Left cardiac atrium (tissue), 4 donors: ENCODE data around the gene C3orf18. TPM values are rescaled to one million over a fixed set of nuclear protein-coding genes. Genes with fewer than 3 reads are reported as not detected.

Source experiments
- ATAC-seq, 2 donors: fragments of 200-7000 bp; cut with Tn5 transposase; one replicate each; pipeline ENCODE4 v1.9.1; 2020; ENCODE audit warnings: mild to moderate bottlenecking in 2 of 2, moderate library complexity in 2 of 2
- DNase-seq: peaks from one replicate; pipeline ENCODE4 v3.0.0-alpha.2; 2020
- intact Hi-C, 2 donors: fragments of 100-400 bp; cut with DNase I; formaldehyde crosslinking; loops; one replicate each; pipeline versions ENCODE4 v1.14.1 to v1.15.1; 2022 to 2023
- long read RNA-seq: library from polyadenylated mRNA; unstranded; transcript quantifications from one replicate; pipeline ENCODE4 v2.0.0, GENCODE V29; 2021
- total RNA-seq, 2 donors: library from RNA; stranded (reverse); fragmentation: NEBNext Ultra II Directional; extraction: Animal tissue kit (Norgen Biotek cat#: 25700); gene quantifications; one replicate each; pipeline ENCODE4 v1.2.1, GENCODE V29; 2021
- donor health status: DM: no; HTN: yes; CAD: no.
- donor health status: DM: no; HTN: yes; CAD: no; lungs with severe emphysema.
- donor health status: DM: yes; HTN: yes; CAD: no.
- donor health status: Dilated cardiomyopathy.

Gene C3orf18
- 10 to 100 TPM; 29.7 to 32.3 TPM for total RNA-seq
- long read RNA-seq, transcript C3orf18-201 (6 exons, 2,655 nt), result minor isoform, 9 of 96 reads
- long read RNA-seq, transcript C3orf18-203 (5 exons, 2,486 nt), result minor isoform, 27 of 96 reads
- long read RNA-seq, transcript C3orf18-210 (4 exons, 788 nt), result major isoform, 37 of 96 reads
- long read RNA-seq, partial matches to known transcripts, result 2 of 96 reads
- long read RNA-seq, other reads (novel, unspliced or antisense), result 16 of 96 reads

GRCh38 chr3:50567386-50568167 lies at the start of gene C3orf18:
Gene C3orf18 (minus strand): TSS chr3:50567747. CDS start chr3:50565699, 2,048 bp downstream.
- intact Hi-C loops, result no loop called here
- DNase-seq (peak; percentile 95), ATAC-seq (peak; percentile 84 to 85)

DNA sequence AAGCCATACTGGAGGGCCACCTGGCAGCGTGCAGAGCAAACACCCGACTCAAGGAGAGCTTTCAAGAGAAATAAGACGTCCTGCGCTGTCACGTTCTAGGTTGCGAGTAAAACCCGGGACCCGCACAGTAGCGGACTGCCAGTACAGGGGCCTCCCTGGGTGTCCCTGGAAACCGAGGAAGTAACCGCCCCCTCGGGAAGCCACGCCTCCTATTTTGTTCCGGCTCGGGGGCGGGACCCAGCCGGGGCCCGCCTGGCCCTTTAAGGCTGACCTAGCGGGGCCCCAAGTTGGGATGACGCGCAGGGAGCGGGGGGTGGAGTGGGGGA lies 49.2 kb upstream of the C3orf18 start:
- ATAC-seq, result peak; percentile 84 to 85
- intact Hi-C loops, result loop anchor here (2.0 to 10.0 kb wide), 6 partner anchors 36 to 816 kb away; partner anchors contain the start of gene MANF (in 2 of the 2)

DNA sequence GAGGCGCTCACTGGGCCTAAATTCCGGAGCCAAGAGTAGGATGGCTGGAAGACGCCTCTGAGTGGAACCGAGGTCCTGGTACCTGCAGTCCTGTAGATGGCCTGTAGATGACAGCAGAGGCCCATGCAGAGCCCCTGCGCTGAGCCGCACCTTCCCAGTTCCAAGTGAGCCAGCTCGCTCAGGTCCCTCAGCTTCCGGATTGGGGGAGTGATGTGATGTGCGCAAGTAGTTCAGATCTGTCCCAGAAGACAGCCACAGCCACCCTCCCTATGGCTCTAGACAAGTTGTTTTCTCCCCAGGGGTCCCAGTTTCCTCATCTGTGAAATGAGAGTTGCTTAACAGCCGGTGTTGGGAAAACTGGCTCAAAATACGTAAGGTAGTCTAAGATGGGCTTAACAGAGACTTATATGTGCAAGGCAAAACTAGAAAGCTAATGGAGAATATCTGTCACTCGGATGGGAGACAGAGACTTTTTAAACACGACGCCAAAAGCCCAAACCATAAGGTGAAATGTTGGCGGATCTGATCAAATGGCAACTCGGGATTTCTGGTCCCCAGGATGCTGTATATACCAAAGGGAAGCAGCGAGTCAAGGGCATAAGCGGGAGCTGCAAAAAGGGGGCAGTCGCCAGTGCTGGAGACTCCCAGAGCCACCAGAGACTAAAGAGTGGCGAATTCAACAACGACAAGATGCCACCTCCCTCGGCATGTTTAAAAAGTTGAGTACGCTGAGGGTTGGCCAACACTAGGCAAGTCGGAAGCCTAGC lies 48.6 kb upstream of the C3orf18 start:
- intact Hi-C loops, result loop anchor here (2.0 to 10.0 kb wide), 6 partner anchors 37 to 816 kb away; partner anchors contain the start of gene MANF (in 2 of the 2)
- peak; percentile 38 to 58 for ATAC-seq
- DNase-seq, result peak; percentile 85

More for the DNA sequence above, 49.2 kb upstream of the C3orf18 start:
- peak; percentile 94 for DNase-seq

DNA sequence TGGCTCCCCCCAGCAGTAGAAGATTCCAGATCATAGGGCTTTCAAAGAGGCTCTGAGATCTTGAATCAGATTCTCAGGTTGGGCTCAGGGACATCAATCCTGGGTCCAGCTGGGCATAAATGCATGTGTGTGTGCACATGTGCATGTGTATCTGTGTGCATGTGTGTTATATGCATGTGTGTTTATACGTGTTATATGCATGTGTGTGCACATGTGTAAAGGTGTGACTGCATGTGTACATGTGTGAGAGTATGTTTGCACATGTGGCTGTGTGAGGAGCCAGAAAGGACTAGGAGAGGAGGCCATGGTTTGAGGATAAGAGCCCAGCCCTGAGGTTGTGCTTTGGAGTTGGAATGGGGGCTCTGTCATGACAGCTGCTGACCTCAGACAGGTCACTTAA lies 47.6 kb upstream of the C3orf18 start:
- DNase-seq, result no peak
- intact Hi-C loops, result loop anchor here (2.0 to 10.0 kb wide), 6 partner anchors 42 to 817 kb away; partner anchors contain the start of gene MANF (in 2 of the 2)
- ATAC-seq, result no peak

GRCh38 chr3:50612970-50613846 lies 45.7 kb upstream of the C3orf18 start:
- ATAC-seq (no peak), DNase-seq (no peak)
- intact Hi-C loops, result loop anchor here (1.0 to 10.0 kb wide), 3 partner anchors 41 to 772 kb away; partner anchors contain the start of genes MANF (in 1 of the 2) and ZMYND10 (in 1 of the 2)

DNA sequence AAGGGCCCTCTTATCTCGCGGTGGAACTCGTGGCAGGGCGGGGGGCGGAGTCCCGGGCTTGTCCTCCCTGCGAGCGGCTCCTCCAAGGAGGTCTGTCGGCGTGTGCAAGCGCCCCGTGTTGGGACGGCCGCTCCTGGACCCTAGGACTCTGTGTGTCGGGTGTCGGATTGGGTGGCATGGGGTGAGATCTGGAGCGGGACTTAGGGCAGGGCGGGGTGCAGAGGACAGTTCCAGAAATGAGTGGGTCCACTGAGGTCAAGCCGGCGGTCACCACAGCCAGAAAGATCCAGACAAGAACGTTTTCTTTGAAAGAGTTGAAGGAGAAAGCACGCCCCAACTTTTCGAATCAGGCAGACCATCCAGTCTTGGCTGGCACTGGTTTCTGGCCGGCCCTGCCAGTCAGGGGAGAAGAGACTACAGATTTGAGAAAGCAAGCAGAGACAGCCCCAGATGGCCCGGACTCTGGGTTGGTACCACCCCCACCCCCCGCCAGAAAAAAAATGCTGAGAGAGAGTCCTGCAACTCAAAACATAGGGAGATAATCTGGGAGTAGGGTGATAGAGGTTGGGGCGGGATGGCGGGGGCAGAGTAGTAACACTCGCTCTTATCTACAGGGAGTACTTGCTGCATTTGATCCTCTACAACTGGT lies 44.8 kb upstream of the C3orf18 start:
- DNase-seq (peak; percentile 48), ATAC-seq (no peak)
- intact Hi-C loops, result loop anchor here (5.0 to 10.0 kb wide), 2 partner anchors 265 to 772 kb away; partner anchors contain the start of genes MANF (in 1 of the 2) and ZMYND10 (in 1 of the 2)

GRCh38 chr3:50611464-50612233 lies 44.1 kb upstream of the C3orf18 start, which contains the start of gene CISH:
Gene CISH (minus strand): TSS chr3:50611774. CDS start chr3:50611650, 124 bp downstream.
- intact Hi-C loops, result loop anchor here (5.0 to 10.0 kb wide), 2 partner anchors 264 to 773 kb away; partner anchors contain the start of genes MANF (in 1 of the 2) and ZMYND10 (in 1 of the 2)
- ATAC-seq (peak; percentile 80 to 86), DNase-seq (peak; percentile 97)

GRCh38 chr3:50610992-50611463 lies 43.5 kb upstream of the C3orf18 start:
- ATAC-seq, result no peak
- peak; percentile 30 for DNase-seq
- intact Hi-C loops, result loop anchor here (5.0 to 10.0 kb wide), 2 partner anchors 264 to 774 kb away; partner anchors contain the start of genes MANF (in 1 of the 2) and ZMYND10 (in 1 of the 2)

DNA sequence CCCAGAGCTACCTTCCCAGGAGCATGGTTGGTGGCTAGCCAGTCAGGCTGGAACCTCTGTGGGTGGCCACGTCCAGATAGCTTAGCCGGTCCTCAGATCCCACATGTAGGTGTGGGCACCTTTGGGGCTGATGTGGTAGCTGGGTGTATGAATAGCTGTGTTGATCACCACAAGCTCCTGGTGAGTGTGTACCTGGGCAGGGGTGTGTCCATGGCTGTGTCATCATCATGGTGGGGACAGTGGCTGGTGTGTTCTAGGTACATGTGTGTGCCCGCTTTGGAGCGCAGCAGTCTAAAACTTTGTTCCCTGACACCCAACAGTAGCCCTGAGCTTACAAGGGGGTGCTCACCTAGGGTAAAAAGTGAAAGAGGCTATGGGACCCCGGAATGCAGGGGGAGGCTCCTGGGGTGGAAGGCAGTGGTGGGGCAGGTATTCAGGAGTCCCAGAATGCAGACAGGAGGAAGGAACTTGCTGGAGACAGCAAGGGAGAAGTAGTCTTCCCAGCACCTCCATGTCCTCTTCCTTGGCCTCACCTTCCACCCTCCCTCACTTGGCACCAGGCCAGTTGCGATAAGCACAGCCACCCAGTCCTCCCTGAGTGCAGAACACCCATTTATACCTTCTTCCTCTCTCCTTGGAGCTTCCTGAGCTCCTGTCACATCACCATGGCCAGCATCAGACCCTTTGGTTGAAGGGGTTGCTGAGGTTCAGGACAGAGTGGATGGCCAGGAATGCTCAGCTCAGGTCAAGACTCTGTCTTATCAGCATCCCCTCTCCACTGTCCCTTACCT lies 42.8 kb upstream of the C3orf18 start:
- intact Hi-C loops, result loop anchor here (5.0 to 10.0 kb wide), 2 partner anchors 263 to 774 kb away; partner anchors contain the start of genes MANF (in 1 of the 2) and ZMYND10 (in 1 of the 2)
- DNase-seq, result peak; percentile 41
- no peak for ATAC-seq

- DNase-seq, result peak; percentile 19
- intact Hi-C loops, result loop anchor here (5.0 to 10.0 kb wide), 2 partner anchors 262 to 775 kb away; partner anchors contain the start of genes MANF (in 1 of the 2) and ZMYND10 (in 1 of the 2)
- ATAC-seq, result no peak
Measured at GRCh38 chr3:50609763-50610085, 42.2 kb upstream of the C3orf18 start.

DNA sequence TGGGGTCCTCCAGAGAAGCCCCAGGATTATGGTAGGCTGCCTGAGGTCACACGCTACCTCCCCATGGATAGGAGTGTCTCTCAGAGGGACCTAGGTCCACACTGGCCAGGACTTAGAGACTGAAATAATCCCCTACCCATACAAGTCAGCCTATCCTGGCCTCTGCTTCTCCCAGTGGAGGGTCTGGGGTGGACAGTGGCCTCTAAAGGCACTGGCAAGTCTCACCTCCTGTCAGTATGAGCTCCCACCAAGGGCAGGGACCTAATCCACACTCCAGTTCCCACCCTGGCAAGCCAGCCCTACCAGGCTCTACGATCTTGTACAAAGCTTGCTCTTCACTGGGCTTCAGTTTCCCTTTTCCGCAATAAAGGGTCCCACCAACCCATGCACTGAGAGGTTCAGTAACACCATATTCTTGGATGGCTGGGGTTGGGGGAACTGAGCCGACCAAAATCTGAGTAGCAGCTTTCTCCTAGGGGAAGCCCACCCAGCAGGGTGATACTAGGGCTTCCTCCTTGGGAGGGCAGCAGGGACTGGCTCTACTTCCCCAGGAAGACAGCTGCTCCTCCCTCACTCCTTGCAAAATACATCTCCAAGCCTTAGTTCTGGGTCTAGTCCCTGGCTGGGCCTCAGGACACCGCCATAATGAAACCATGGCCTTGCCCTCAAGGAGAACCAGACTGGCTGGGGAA lies 41.7 kb upstream of the C3orf18 start:
- DNase-seq (peak; percentile 15), ATAC-seq (no peak)
- intact Hi-C loops, result no loop called here

- intact Hi-C loops, result no loop called here
- ATAC-seq, result no peak
- DNase-seq, result no peak
Measured at GRCh38 chr3:50608278-50608677, 40.7 kb upstream of the C3orf18 start.

GRCh38 chr3:50607271-50608091 lies 39.9 kb upstream of the C3orf18 start:
- no peak for ATAC-seq
- intact Hi-C loops, result no loop called here
- DNase-seq, result no peak

GRCh38 chr3:50606596-50606995 lies 39.0 kb upstream of the C3orf18 start:
- DNase-seq (no peak), ATAC-seq (no peak)
- intact Hi-C loops, result no loop called here
